ENCODE results near the gene MUC4.

DNA sequence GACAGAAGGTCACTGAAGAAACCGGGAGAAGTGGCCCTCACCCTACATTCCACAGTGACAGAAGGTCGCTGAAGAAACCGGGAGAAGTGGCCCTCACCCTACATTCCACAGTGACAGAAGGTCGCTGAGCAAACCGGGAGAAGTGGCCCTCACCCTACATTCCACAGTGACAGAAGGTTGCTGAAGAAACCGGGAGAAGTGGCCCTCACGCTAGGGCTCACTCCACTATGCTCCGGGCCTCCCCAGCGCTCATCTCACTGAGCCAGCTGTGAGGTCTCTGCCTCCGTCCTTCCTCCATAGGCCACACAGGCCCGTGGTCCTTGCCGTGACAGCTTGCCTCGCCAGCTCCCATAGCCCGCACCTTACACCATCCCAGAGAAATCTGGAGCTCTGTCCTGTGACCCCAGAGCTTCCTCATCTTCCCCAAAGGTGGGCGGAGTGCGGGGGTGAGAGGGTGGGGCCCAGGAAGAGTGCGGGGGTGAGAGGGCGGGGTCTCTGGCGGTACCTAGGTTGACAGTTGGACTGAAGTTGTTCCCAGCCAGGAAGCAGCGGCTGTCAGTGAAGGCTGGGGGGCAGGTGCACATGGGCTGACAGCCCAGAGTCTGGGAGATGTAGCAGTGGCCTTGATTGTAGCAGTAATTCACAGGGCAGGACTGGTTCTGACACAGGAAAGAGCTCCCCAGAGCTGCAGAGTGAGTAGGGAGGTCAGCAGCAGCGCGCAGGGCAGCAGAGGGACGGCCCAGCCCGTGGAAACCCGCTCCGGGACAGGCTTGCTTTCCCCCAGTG lies 59.0 kb downstream of the MUC4 start:
- TF ChIP-seq EP300 (IDR thresholded peaks at IDR 0.05; ENCODE audit: borderline replicate concordance in 1 of 2, low read depth in 1 of 2, low read length in 1 of 2): no peak
- TF ChIP-seq CTCF (IDR thresholded peaks at IDR 0.05): no peak
- no peak for TF ChIP-seq RAD21 (IDR thresholded peaks at IDR 0.05; ENCODE audit: low read length)
- no peak for TF ChIP-seq FOXM1 (IDR thresholded peaks at IDR 0.05; ENCODE audit: low read depth)
- no peak for TF ChIP-seq SIN3A (IDR thresholded peaks at IDR 0.05; ENCODE audit: borderline replicate concordance, low read depth, low read length)
- TF ChIP-seq REST (IDR thresholded peaks at IDR 0.05; ENCODE audit: low read depth, low read length): no peak
- TF ChIP-seq POLR2AphosphoS5 (IDR thresholded peaks at IDR 0.05; ENCODE audit: low read depth, low read length): no peak
- no peak for TF ChIP-seq RFX5 (IDR thresholded peaks at IDR 0.05; ENCODE audit: low read length)
- TF ChIP-seq CHD2 (IDR thresholded peaks at IDR 0.05; ENCODE audit: low read length, partially characterized antibody): no peak
- TF ChIP-seq YY1 (IDR thresholded peaks at IDR 0.05; ENCODE audit: low read depth): no peak
